ENCODE results near the gene KPNA3.

The KPNA3 gene

GRCh38 chr13:49784886-49785570 is 7.5 kb downstream of the KPNA3 start:
- no peak for DNase-seq (ENCODE audit: low read depth in 1 of 2, low spot score in 1 of 2)
- Histone ChIP-seq H3K27ac (replicated peaks) (no peak overlapping the region), H3K27me3 (ENCODE audit: insufficient read depth, poor library complexity, severe bottlenecking) (no peaks in the 10 kb centered on the region), H3K4me3 (replicated peaks; ENCODE audit: insufficient read depth, low read length) (no peak overlapping the region)
- TF ChIP-seq REST (IDR thresholded peaks at IDR 0.05; ENCODE audit: insufficient replicate concordance, low read depth) (no peak), CTCF (IDR thresholded peaks at IDR 0.05; ENCODE audit: insufficient read depth, low read length) (no peak), SPI1 (IDR thresholded peaks at IDR 0.05; ENCODE audit: borderline replicate concordance, low read depth) (no peak), GABPA (IDR thresholded peaks at IDR 0.05; ENCODE audit: low read depth) (no peak), POLR2AphosphoS5 (IDR thresholded peaks at IDR 0.05; ENCODE audit: low read depth) (no peak)

- DNase-seq (ENCODE audit: low read depth in 1 of 2, low spot score in 1 of 2) = no peak
- Histone ChIP-seq H3K27ac (replicated peaks) (no peak overlapping the region), H3K4me3 (replicated peaks; ENCODE audit: insufficient read depth, low read length) (no peak overlapping the region), H3K27me3 (ENCODE audit: insufficient read depth, poor library complexity, severe bottlenecking) (no peaks in the 10 kb centered on the region)
- TF ChIP-seq REST (IDR thresholded peaks at IDR 0.05; ENCODE audit: insufficient replicate concordance, low read depth) = no peak
- TF ChIP-seq POLR2AphosphoS5 (IDR thresholded peaks at IDR 0.05; ENCODE audit: low read depth) = no peak
- TF ChIP-seq GABPA (IDR thresholded peaks at IDR 0.05; ENCODE audit: low read depth) = no peak
- no peak for TF ChIP-seq CTCF (IDR thresholded peaks at IDR 0.05; ENCODE audit: insufficient read depth, low read length)
- TF ChIP-seq SPI1 (IDR thresholded peaks at IDR 0.05; ENCODE audit: borderline replicate concordance, low read depth) = no peak
Measured at GRCh38 chr13:49783865-49784264, 8.6 kb downstream of the KPNA3 start.

GRCh38 chr13:49782784-49783183 is 9.7 kb downstream of the KPNA3 start:
- Histone ChIP-seq H3K27me3 (ENCODE audit: insufficient read depth, poor library complexity, severe bottlenecking) (no peaks in the 10 kb centered on the region), H3K27ac (replicated peaks) (no peak overlapping the region), H3K4me3 (replicated peaks; ENCODE audit: insufficient read depth, low read length) (no peak overlapping the region)
- DNase-seq (ENCODE audit: low read depth in 1 of 2, low spot score in 1 of 2) = no peak
- TF ChIP-seq POLR2AphosphoS5 (IDR thresholded peaks at IDR 0.05; ENCODE audit: low read depth) (no peak), SPI1 (IDR thresholded peaks at IDR 0.05; ENCODE audit: borderline replicate concordance, low read depth) (no peak)

- TF ChIP-seq POLR2AphosphoS5 (IDR thresholded peaks at IDR 0.05; ENCODE audit: low read depth) = no peak
- no peak for TF ChIP-seq GABPA (IDR thresholded peaks at IDR 0.05; ENCODE audit: low read depth)
- no peak for TF ChIP-seq SPI1 (IDR thresholded peaks at IDR 0.05; ENCODE audit: borderline replicate concordance, low read depth)
- TF ChIP-seq CTCF (IDR thresholded peaks at IDR 0.05; ENCODE audit: insufficient read depth, low read length) = no peak
- no peak for TF ChIP-seq REST (IDR thresholded peaks at IDR 0.05; ENCODE audit: insufficient replicate concordance, low read depth)
- DNase-seq (ENCODE audit: low read depth in 1 of 2, low spot score in 1 of 2) = no peak
- Histone ChIP-seq H3K4me3 (replicated peaks; ENCODE audit: insufficient read depth, low read length) (no peak overlapping the region), H3K27ac (replicated peaks) (no peak overlapping the region), H3K27me3 (ENCODE audit: insufficient read depth, poor library complexity, severe bottlenecking) (no peaks in the 10 kb centered on the region)
Measured at GRCh38 chr13:49781806-49782205, 10.7 kb downstream of the KPNA3 start.
